GM19238 (cell line): ENCODE data around the gene SLC7A9.
"Not testable (repeated sequence)": the region's sequence is repeated elsewhere in the genome, so short reads cannot be mapped to it uniquely, and the experiment has no call there.

Experiments
- DNase-seq: peaks from one replicate; pipeline ENCODE4 v3.0.0; 2011; ENCODE audit warnings: low spot score; ENCODE audit not compliant: insufficient read length

Gene SLC7A9

GRCh38 chr19:32885255-32885654 is 15.7 kb upstream of the SLC7A9 start:
- DNase-seq = not testable (repeated sequence)

DNA sequence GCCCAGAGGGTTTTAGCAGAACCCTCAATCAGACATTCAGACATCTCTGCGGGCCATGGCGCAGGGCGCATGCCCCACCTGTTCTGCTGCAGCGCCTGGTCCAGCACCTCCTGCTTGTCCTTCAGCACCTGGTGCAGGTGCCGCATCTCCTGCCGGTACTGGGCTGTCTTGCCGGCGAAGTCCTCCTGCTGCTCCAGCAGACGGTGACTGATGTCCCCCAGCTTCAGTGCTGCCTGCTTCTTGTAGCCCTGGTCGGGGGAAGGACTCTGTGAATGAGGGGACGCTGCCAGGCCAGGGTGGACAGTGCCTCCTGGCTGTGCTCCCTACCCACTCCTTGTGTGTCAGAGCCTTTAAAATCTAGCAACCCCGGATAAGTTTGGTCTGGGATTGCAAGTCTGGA is 12.2 kb upstream of the SLC7A9 start:
- DNase-seq = no peak

DNA sequence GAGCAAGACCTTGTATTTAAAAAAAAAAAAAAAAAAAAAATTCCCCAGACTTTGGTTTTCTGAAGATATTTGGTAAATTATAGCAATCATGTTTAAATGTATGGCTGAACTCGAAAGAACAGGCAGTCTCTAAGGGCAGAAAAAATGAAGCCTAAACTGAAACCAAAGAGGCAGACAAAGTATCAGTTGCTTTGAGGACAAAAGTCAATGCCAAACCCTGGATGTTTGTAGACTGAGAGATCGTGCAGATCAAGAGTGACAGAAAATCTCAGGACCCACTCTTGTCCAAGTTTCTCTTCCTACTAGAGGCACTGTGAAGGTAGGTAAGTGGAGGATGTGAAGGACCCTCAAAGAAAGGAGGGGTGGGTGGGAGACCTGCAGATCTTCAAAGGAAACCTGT is 11.1 kb upstream of the SLC7A9 start:
- DNase-seq = no peak

DNA sequence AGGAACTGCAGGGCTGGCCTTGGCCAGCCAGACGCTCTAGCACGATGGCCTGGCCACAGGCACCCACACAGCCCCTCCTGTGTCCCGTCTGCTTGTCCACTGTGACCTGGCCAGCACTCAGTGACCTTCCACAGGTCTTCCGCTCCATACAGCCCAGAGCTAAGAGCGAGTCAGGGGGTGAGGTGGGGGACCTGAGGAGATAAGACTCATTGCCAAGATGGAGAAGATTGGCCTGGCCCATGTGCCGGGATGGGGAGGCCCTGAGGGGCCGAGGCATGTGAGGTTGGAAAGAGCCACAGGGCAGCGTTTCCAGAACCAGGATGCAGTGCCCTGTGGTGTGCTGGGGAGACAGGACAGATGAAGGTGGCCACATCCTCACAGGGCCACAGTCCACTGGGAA is 10.2 kb upstream of the SLC7A9 start:
- DNase-seq = no peak

DNA sequence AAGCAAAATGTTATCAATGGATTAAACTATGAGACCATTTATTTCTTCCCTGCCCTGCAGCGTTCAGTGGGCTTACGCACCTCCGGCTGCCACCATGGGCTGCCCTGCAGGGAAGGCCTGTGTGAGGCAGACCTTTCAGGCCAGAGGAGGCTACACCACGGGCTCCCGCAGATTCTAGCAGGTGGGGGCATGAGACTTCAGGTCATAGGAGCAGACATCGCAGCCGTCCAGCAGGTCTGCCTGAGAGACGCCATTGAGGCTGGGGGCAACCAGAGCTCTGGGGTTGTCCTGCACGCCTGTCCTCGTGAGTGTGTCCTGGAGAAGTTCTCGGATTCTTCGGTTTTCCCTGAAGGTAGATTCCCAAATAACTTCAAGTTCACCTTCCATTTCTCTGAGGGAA is 9.4 kb upstream of the SLC7A9 start:
- DNase-seq = no peak

- no peak for DNase-seq
Measured at GRCh38 chr19:32877977-32878745, 8.6 kb upstream of the SLC7A9 start.

- no peak for DNase-seq
Measured at GRCh38 chr19:32877323-32877912, 7.9 kb upstream of the SLC7A9 start.

DNA sequence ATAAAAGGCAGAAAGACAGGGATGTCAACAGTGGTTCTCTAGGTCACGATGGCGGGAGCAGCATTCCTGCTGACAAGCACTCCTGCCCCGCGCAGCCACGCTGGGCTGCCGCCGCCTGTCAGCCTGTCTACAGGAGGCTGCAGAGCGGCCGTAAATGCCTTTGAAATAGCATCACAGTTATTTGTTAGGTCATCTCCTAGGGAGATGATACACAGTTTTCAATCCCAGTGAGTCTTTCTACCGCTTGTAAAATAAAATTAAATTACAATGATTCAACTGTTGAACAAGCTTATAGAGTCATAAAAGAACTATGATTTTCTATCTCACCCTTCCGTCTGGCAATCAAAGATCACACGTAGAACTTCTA is 7.3 kb upstream of the SLC7A9 start:
- no peak for DNase-seq

- DNase-seq = no peak
Measured at GRCh38 chr19:32876236-32876918, 6.8 kb upstream of the SLC7A9 start.

DNA sequence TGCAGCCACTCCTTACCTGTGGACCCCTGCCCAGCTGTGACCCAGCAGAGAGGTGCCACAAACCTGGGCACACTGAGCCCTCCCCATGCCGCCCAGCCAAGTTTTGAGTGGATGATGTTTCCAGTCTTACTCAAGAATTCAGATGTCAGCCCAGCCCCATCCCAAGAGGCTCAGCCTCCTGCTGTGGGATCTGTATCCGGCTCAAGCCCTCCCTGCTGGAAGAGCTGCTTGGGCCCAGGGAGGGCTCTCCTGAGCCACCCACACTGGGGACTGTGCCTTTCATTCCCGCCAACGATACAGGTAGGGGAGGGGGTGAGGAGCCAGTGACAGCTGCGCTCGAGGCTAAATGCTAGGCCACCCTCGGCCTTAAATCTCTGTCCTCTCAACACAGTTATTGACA is 5.9 kb upstream of the SLC7A9 start:
- no peak for DNase-seq

DNA sequence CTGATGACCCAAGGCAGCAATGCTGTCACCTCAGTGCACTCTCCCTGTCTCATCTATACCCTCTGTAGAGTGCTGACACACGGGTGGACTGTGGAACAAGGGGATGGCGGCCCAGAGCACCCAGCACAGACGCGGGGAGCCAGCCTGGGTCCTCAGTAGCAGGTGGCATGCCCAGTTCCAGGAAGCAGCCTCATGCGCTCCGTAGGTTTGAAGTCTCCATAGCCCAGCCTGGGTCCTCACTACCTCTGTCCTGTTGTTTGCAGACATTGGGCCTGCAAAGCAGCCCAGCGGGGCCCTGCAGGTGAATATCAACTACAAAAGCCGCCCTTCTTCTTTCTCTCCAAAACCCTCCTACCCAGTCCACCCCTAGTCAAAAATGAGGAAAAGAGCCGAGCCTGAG is 5.0 kb upstream of the SLC7A9 start:
- no peak for DNase-seq

DNA sequence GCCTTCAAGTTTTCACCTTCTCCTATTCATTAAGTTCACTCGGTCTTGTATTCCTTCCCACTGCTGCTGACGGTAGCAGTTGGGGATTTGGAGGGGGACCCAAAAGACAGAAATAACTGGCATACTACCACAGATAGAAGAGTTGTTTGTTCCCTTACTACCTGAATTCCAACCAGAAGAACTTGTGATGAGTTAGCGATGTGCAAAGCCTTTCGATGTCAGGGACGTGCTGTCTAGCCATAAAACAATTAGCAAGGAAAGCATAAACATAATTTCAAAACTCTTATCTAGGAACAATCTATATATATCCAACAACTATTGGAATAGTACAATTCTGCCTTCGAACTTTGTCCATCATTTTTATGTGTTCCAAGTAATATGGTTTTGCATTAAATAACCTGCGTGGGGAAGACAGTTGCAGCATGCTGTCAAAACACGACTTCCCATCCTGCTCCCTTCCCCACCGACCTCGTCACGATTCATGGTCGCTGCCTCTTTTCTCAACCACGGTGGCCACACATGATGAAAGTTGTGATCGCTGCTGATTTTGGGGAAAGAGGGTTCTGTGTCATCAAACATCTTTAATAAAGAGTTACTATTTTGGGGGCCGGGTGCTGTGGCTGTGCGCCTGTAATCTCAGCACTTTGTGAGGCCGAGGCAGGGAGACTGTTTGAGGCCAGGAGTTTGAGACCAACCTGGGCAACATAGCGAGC is 3.8 kb upstream of the SLC7A9 start:
- no peak for DNase-seq

GRCh38 chr19:32872391-32872790 is 2.8 kb upstream of the SLC7A9 start:
- DNase-seq = no peak

DNA sequence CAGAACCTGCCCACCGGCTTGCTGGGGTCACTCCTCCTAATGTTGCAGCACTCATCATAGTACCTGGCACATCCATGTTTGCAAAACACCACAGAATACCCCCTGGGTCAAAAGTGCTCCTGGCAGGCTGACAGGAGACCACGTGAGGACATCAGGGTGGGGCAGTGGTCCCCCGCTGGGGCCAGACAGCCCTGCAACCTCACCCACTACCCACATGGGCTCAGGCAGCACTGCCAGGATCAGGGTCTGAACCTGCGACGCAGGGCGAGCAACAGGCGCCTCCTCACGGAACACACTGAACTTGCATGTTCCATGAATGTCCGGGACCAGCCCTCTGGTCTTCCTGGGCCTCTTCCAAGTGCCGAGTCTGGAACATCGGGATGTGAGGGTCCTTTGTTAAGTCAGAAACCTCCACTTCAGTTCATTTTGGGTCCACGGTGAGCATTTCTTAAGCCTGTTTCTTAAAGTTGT is 1.4 kb upstream of the SLC7A9 start:
- no peak for DNase-seq

DNA sequence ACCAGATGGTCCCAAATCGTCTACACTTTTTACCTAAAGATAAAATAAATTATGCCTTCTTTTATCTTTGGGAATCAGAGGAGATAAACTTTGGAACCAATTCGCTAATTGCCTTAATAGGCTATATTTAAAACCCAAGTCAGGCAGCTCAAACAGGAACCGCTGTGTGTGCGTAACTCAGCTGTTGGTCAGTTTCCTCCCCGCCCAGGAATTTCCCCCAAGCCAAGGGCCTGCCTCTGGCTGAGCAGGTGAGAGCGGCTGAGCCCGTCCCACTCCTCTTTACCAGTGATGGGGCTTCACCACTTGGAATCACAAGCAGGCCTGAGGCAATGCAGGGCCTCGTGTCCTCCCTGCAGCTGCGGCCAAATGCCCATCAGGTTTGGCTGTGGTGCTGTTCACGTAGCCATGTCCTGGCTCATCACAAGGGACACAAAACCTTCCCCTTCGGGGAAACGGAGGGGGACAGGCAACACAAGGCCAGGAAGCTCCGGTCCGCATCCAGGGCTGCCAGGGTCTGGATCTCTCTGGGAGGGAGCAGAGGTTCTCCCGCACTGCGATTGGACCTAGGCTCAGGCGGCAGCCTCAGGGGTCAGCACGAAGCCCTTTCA is 503 bp upstream of the SLC7A9 start:
- no peak for DNase-seq

DNA sequence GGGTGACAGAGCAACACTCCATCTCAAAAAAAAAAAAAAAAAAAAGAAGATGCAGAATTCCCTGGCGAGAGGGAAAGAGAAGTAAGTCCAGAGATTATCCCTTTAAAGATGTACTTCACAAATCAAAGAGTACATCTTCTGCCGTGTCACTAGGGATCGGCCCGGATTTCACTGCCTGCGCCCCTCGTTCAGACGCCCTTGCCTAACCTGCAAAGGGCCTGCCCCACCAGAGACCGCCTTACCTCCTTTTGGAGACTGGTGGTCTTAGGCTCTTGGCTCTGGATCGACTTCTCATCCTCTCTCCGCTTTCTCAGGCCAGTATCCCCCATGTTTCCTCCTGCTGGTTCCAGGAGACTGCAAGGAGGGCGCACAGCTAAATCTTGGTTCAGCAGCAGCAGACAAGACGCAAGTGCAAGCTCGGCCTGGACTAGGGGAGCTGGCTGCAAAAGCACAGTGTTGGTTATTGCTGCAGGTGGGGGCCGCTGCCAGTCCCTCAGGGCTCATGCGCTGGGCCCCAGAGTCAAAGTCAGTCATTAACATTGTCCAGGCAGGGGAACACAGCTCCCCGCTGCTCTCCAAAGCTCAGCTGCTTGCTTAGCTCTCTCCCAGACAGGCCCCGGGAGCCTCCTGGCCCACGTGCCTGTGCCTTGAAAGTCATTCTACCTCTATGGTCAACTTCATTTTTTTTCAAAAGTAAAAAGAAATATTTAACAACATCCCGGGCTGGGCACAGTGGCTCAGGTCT is 1.2 kb downstream of the SLC7A9 start:
- DNase-seq = no peak

- DNase-seq = not testable (repeated sequence)
Measured at GRCh38 chr19:32867436-32867835, 2.1 kb downstream of the SLC7A9 start.

DNA sequence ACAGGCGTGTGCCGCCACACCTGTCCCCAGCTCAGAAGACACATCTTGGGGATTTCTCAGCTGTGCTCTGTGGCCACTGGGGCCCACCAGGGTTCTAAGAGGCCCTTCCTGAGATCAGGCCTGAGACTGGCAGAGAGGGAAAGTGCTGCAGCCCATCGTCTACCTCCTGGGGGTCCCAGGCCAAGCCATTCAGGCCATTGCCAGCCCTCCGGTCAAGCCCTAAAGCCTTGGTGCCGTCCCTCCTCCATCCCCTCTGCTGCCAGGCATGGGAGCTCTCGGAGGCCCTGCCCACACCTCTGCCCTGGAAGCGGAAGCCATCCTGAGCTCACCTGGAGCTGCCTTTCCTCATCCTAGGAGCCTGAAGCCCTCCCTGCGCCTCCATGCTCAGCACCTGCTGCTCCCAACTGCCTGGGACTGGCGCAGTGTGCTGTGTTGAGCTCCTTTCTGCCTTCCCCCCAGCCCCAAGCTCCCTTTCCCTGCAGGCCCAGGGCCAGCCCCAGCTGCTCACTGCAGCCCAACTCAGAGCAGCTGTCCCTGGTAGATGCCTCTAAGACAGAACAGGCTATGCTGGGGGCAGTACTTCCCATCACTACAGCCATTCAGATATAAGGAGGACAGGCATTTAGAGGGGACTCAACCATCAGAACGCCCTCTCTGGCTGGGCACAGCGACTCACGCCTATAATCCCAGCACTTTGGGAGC is 2.9 kb downstream of the SLC7A9 start:
- no peak for DNase-seq

GRCh38 chr19:32866061-32866460 is 3.5 kb downstream of the SLC7A9 start:
- no peak for DNase-seq

GRCh38 chr19:32865326-32865725 is 4.2 kb downstream of the SLC7A9 start:
- no peak for DNase-seq
